HG02973 (cell line): ENCODE measurements around the gene INTS15.

Experiments
- ATAC-seq: cut with Tn5 transposase; IDR thresholded peaks from one replicate; pipeline ENCODE4 v1.9.1; 2021; ENCODE audit warnings: moderate library complexity; ENCODE audit not compliant: unreplicated experiment

The INTS15 gene

DNA sequence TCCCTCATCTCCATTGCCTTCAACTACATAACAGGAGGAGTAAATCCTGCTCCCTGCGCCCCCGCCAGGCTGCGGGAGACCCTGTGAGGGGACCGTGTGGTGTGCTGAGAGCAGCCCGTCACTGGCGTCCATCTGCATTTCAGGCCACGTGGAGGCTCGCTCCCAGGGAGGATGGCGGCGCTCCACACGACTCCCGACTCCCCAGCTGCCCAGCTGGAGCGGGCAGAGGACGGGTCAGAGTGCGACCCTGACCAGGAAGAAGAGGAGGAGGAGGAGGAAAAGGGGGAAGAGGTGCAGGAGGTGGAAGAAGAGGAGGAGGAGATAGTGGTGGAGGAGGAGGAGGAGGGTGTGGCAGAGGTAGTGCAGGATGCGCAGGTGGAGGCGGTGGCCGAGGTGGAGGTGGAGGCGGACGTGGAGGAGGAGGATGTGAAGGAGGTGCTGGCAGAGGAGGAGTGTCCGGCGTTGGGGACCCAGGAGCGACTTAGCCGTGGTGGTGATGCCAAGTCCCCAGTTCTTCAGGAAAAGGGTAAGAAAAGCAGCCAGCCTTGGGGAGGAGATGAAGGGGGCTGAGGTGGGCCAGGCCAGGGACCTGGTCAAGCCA is 52.5 kb downstream of the INTS15 start:
- no peak for ATAC-seq

DNA sequence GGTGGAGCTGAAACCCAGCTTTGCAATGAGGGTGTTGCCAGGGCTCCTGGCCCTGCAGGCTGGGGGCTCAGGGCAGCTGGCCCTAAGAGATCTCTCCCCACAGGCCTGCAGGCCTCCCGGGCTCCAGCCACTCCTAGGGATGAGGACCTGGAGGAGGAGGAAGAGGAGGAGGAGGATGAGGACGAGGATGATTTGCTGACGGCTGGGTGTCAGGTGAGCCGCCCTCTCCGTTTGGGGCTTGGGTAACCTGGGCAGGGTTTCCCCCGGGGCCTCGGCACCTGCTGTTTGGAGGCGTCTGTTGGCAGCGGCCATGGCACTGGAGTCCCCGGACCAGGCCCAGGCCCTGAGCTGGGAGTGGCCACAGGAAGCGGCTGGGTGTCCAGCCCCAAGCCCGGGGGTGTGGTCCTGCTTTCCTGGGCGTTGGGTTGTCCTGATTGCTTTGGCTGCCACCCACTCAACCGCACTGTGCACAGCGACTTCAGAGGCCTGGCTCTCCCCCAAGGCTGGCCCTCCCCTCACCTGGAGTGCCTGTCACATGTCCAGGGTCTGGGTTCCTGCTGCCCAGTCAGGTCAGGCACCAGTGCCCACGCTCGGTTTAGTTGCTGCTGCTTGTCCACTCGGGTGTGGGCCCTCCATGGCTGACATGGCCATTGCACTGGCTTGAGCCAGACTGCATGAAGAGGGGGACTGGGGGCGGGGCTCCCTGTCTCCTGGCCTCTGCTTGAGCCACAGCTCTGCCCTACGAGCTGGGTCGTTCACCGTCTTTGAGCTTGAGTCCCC is 53.2 kb downstream of the INTS15 start:
- no peak for ATAC-seq

DNA sequence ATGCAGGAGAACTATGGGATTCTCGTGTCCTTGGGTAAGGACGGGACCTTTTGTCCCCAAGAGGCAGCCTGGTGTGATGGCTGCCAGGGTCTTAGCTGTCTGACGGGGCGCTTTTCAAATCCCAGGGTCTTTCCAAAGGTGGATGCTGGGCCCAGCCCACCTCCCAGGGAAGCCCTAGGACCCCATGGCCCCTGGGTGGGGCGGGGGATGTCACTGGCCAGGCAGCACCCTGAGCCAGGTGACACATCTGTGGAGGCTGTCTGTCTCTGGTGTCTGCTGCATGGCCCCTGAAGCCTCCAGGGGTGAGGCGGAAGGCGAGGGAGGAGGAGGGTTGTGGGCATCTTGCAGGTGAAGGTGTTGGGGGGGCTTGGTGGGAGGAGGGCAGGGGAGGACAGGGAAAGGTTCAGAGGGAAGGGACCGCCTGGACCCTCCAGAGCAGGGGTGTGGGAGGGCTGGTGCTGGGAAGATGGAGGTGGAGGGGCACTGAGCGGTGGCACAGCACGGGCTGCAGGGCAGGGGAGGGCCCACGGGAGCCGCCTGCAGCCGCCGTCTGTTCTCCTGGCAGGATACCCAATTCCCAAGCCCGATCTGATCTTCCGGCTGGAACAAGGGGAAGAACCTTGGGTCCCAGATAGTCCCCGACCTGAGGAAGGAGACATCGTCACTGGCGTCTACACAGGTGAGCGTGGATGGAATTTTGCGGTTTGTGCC is 54.2 kb downstream of the INTS15 start:
- ATAC-seq: no peak

GRCh38 chr7:6644728-6645127 is 54.9 kb downstream of the INTS15 start:
- ATAC-seq: no peak

DNA sequence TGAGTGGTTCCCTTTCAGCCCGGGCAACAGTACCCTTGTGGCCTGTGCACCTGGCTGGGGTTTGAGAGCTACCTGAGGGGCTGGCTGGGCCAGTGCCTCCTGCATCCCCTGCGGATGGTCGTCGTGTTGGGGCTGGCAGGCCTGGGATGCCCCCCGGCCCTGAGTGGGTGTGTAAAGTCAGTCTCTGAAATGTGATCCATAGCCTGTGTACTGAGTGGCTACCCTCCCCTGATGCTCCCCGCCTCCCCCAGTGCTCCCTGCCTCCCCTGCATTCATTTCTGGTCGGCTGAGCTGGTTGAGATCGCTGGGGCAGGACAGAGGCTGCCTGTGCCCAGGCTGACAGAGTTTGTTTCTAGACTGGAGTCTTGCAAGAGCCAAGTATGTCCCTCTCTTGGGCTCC is 56.6 kb downstream of the INTS15 start:
- ATAC-seq: no peak

DNA sequence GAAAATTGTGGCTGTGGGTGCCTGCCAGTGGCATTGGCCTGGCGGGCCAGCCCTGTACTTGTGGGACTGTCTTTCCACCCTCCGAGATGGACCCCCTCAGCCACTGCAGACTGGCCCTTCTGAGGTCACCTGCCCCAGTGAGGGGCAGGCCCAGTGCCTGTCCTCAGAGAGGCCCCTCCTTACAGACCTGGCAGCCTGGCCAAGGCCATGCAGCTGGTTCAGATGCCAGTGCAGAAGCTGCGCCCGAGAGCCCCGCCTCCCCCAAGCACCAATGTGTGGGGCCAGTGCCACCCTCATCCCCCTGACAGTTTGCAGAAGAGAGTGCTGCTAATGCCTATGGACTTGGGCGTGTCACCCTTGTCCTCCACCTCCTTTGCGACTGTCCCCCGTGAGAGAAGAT is 57.3 kb downstream of the INTS15 start:
- ATAC-seq: no peak

DNA sequence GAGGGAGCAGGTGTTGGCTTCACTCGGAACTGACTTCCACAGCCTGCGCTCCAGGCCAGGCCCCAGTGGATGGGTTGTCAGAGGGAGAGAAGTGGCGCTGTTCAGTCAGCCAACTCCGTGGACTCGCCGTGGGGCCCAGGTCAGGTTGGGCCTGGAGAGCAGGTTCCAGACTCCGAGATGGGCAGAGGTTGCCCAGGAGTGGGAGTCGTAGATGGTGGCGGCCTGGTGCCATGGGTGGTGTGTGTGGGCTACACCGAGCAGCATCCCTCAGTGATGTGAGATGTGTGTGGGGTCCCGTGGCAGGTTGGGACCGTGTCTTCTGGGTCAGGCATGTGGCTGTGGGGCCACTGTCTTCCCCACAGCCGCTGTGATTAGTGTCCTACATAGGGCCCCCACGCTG is 57.7 kb downstream of the INTS15 start:
- no peak for ATAC-seq

GRCh38 chr7:6648066-6648814 is 58.4 kb downstream of the INTS15 start:
- no peak for ATAC-seq

DNA sequence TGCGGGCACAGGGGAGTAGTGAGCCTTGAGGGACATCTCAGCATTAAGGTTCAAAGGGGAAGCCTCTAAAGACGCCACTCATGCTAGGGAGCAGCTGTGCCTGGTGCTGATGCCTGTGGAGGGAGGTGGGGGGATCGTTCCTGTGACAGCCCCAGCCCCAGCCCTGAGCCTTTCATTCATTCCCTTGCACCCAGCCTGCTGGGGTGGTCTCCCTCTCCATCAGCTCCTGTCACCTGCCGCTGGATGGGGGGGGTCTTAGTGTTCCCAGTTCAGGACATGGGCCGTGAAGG is 58.9 kb downstream of the INTS15 start:
- no peak for ATAC-seq

DNA sequence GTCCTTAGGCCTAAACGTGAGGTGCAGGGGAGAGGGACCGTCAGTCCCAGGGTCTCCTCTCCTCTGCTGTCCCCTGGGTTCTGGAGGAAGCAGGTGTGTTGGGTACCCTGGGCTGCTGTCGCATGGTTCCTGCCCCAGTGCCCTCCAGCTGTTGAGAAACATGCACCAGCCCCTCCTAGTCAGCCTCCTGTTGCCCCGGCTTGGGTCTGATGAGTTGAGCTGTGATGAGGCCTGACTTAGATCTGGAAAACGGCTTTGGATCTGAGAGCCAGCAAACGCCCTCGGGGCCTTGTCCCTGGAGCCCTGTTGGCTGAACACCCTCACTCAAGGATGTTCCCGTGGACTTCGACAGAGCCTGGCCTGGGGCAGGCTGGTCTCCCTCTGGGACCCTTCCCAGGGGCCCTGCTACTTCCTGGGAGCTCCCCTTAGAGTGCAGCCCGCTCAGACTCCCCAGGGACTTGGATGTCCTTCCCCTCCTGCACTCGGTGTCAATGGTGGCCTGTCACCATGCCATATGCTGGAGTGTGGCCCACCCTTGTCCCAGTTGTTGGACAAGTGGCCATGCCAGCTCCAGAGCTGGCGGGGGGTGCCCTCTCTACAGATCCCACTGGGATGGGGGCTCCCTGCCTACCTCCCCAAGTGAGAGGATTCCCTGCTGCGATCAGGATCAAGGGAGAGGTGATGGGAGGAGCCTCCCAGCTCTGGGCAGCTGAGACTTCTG is 59.6 kb downstream of the INTS15 start:
- ATAC-seq: no peak

- no peak for ATAC-seq
Observed at GRCh38 chr7:6650086-6650485, 60.3 kb downstream of the INTS15 start.

GRCh38 chr7:6650521-6651011 is 60.7 kb downstream of the INTS15 start:
- ATAC-seq: no peak

GRCh38 chr7:6651851-6652445 is 62.1 kb downstream of the INTS15 start:
- ATAC-seq: no peak

GRCh38 chr7:6652446-6653011 is 62.7 kb downstream of the INTS15 start:
- ATAC-seq: no peak

DNA sequence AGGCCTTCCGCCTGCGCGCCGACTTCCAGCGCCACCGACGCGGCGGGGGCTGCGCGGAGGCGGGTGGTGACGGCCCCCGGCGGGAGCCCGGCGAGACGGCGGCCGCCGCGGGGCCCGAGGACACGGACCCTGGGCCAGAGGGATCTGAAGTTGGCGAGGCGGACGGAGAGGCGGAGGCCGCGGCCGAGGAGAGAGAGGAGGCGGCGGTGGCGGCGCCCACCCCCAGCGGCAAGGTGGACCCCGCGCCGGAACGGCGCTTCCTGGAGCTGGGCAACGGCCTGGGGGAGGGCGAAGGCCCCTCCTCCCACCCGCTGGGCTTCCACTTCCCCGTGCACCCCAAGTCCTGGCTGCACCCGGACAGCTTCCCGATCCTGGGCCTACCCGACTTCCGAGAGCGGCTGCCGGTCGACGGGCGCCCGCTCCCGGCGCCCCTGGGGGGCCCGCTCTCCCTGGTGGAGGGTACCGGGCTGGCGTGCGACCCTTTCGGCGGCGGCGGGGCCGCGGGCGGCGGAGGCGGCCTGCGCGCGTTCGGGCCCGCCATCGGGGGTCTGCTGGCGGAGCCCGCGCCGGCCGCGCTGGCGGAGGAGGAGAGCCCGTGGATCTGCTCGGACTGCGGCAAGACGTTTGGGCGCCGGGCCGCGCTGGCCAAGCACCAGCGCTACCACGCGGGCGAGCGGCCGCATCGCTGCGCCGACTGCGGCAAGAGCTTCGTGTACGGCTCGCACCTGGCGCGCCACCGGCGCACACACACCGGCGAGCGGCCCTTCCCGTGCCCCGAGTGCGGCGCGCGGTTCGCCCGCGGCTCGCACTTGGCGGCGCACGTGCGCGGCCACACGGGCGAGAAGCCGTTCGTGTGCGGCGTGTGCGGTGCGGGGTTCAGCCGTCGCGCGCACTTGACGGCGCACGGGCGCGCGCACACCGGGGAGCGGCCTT is 63.5 kb downstream of the INTS15 start:
- no peak for ATAC-seq

GRCh38 chr7:6654113-6654841 is 64.5 kb downstream of the INTS15 start:
- ATAC-seq: no peak

DNA sequence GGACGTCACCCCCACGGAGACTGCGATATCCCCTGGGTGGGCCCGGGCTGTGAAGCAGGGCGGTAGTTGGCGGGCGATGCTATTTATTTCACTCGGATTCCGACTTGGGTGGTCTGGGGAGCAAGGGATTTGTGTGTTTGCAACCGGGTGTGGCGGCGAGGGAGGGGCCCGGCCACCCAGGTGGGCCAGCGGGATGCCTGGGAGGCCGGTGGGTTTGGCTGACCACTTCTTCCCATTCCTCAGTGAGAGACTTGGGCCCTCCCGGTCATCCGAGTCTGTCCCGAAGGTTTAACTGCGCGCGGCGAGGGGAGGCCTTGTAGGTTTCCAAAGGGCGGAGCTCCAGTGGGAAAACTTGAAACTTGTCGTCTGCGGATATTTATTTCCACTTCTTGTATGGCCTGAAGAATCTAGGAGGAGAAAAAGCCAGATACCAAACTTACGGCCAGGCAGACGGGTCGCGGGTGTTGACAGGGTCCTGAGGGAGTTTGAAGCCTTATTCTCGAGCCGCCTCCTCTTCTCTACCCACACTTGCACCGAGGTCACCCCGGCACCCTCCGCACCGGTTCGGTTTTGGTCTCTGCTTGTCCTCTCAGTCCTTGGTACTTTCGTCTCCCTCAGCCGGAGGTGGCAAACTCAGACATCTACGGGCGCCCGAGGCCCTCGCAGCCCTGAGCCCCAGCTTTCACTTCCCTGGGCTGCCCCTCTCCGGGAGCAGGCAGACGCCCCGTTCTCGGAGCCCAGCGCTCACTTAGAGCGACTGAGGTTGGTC is 65.2 kb downstream of the INTS15 start:
- no peak for ATAC-seq
